ENCODE data around the gene GALNT1.

- TF ChIP-seq CTCF (IDR thresholded peaks at IDR 0.05) (no peak), EP300 (IDR thresholded peaks at IDR 0.05) (no peak), POLR2A (IDR thresholded peaks at IDR 0.05) (no peak), POLR2AphosphoS5 (IDR thresholded peaks at IDR 0.05) (no peak)
These were observed 21.7 kb upstream of the GALNT1 start for GRCh38 chr18:35559867-35560266.

Data from stomach (tissue), 4 donors.